ENCODE results near the gene ANKRD34C. TPM values are rescaled to one million over a fixed set of nuclear protein-coding genes. Genes with fewer than 3 reads are reported as not detected.
A peak's percentile ranks its signal among the peaks of the same experiment; 100 is the strongest.

The ANKRD34C gene
- total and polyA plus RNA-seq, 5 donors from 2014 or later, result not detected

DNA sequence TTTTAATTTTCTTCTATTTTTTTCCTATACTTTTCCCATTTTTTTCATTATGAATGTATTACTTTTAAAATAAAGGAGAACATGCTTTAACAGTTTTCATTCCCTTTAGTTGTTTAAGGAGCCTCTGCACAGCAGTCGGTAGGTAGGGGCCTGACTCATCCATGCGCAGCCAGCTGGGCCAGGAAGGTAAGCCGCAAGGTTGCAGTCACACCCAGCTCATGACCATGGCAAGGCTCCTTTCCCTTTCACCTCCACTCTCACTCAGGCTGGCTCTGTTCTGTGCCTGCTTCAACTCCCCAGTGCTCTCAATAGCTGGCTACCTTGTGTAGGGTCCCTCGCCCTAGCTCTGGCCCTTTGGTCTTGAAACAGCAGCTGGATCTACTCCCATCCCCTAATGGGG lies 17.4 kb upstream of the ANKRD34C start:
- ATAC-seq (ENCODE audit: low read depth in 2 of 2), result no peak
- peaks cover 5% of the 10 kb centered on the region for H3K27me3 ChIP-seq (ENCODE audit: control insufficient read depth, insufficient read depth, low read length)
- no peaks in the 10 kb centered on the region for H3K9me3 ChIP-seq (ENCODE audit: control insufficient read depth in 2 of 2, low read length in 2 of 2)
- H3K36me3 Mint-ChIP-seq, result no peaks in the 10 kb centered on the region
- no peaks in the 10 kb centered on the region for H3K4me1 ChIP-seq (ENCODE audit: control insufficient read depth, insufficient read depth, low read length, poor library complexity, severe bottlenecking)
- H3K4me3 ChIP-seq (ENCODE audit: low read depth, low read length), result no peak overlapping the region
- peaks cover 27% of the 10 kb centered on the region for H3K27me3 Mint-ChIP-seq
- no peak overlapping the region for H3K4me3 Mint-ChIP-seq
- H3K27ac ChIP-seq (ENCODE audit: insufficient read depth, low read length, poor library complexity, severe bottlenecking), result no peak overlapping the region
- no peaks in the 10 kb centered on the region for H3K36me3 ChIP-seq (ENCODE audit: control insufficient read depth, insufficient read depth, low read length)
- no peak for DNase-seq
- H3K4me1 Mint-ChIP-seq, result no peaks in the 10 kb centered on the region
- peaks cover 0 to 4% (median 0%) of the 10 kb centered on the region in 7 donors for H3K9me3 Mint-ChIP-seq
- H3K27ac Mint-ChIP-seq, result no peak overlapping the region

DNA sequence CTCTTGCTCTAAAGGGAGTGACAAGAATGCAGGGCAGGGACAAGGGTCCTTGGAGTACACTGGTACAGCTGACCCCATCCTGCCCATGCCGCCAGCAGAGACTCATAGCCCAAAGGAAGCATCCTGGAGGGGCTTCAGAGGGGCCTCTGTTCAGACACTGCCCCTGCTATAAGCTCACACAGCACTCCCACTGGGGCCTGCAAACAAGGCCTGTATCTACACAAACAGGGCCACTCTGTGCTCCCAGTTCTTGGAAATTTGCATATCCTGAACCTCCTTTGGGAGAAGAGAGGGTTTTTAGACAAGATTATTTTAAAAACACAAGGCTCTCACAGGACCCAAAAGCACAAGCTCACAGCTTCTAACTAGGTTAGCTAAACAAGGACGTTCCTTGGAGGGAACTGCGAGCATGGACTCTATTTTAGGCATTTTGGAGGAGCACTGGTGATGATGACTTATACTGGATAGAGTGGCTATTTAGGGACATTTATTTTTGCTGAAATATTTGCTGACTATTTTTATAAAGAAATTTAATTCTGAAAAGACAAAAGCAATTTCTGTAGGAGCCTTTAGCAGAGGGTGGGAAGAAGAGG lies 16.4 kb upstream of the ANKRD34C start:
- Mint-ChIP-seq H3K9me3 (peaks cover 0 to 4% (median 0%) of the 10 kb centered on the region in 7 donors), H3K27me3 (peaks cover 27% of the 10 kb centered on the region), H3K36me3 (no peaks in the 10 kb centered on the region), H3K27ac (no peak overlapping the region), H3K4me3 (no peak overlapping the region), H3K4me1 (no peaks in the 10 kb centered on the region)
- Histone ChIP-seq H3K27ac (ENCODE audit: insufficient read depth, low read length, poor library complexity, severe bottlenecking) (no peak overlapping the region), H3K36me3 (ENCODE audit: control insufficient read depth, insufficient read depth, low read length) (no peaks in the 10 kb centered on the region), H3K27me3 (ENCODE audit: control insufficient read depth, insufficient read depth, low read length) (peaks cover 5% of the 10 kb centered on the region), H3K4me1 (ENCODE audit: control insufficient read depth, insufficient read depth, low read length, poor library complexity, severe bottlenecking) (no peaks in the 10 kb centered on the region), H3K9me3 (ENCODE audit: control insufficient read depth in 2 of 2, low read length in 2 of 2) (no peaks in the 10 kb centered on the region), H3K4me3 (ENCODE audit: low read depth, low read length) (no peak overlapping the region)
- ATAC-seq (ENCODE audit: low read depth in 2 of 2) (no peak), DNase-seq (no peak)

DNA sequence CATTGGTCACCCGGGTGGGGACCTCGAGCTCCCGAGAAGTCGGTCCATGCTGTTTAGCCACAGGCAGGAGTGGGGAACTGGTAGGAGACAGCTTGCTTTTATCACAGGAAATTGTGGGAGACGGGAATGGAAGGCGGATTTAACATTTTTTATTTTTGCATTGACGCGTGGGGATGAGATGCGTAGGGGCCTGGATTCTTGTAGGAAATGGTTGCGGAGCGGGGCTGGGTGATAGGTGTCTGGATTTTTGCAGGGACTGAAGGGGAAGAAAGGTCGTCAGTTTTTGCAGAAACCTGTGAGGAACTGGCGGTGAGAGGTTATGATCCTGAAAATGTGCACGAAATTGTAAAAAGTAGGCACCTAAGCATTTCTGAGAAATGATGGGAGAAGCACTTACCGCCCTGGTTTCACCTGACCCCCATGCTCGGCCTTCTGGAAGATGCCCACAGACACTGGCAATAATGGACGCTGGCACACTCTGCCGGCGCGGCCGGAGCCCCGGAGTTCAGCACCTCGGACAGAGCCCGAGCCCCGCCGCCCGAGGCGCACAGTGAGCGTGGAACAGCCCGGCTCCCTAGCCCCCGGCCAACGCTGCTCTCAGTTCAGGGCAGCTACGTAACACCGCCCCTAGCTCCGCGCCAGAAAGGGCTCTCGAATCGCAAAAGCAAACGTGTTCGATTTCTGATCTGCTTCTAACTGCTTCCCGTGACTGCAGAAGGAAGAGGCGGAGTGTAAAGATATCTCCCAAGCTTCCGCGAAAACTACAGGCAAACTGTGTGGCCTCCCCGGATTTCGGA lies 928 bp downstream of the ANKRD34C start:
- peaks cover 60% of the 10 kb centered on the region for H3K27me3 Mint-ChIP-seq
- no peaks in the 10 kb centered on the region for H3K36me3 Mint-ChIP-seq
- no peak overlapping the region for H3K4me3 ChIP-seq (ENCODE audit: low read depth, low read length)

DNA sequence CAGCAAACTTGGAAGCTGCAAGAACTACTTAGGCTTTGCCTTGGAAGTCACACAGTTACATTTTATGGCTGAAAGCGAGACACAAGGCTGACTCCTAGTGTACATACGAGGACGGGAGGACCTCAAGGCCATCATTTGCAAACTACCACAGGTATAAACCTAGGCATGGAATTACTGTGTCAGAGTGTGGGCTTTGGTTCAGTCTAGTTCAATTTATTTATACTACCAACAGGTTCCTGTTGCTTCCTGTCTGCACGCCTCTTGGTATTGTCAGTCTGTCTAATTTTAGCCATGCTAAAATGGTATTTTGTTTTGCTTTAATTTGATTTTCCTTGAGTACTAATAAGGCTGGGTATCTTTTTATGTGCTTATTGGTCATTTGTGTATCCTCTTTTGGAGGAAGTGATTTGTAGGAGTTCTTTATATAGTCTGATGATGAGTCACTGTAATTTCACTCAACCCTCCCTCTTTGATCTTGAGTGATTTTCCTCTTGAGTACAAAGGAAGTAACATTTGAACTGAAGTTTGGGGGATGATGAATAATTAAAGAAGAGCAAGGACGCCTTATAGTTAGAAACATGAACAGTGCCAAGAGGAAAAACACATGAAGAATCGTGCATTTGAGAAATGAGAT lies 8.2 kb downstream of the ANKRD34C start:
- no peaks in the 10 kb centered on the region for H3K36me3 Mint-ChIP-seq
- ATAC-seq (ENCODE audit: low read depth in 2 of 2) (no peak), DNase-seq (peak in 1 of 3 donors; percentile 12)
- H3K27me3 Mint-ChIP-seq, result peaks cover 26% of the 10 kb centered on the region
- H3K36me3 ChIP-seq (ENCODE audit: control insufficient read depth, insufficient read depth, low read length), result no peaks in the 10 kb centered on the region
- H3K4me1 Mint-ChIP-seq, result peaks cover 0 to 6% (median 4%) of the 10 kb centered on the region in 4 donors
- H3K27ac Mint-ChIP-seq, result no peak overlapping the region
- H3K9me3 ChIP-seq (ENCODE audit: control insufficient read depth in 2 of 2, low read length in 2 of 2), result no peaks in the 10 kb centered on the region
- no peaks in the 10 kb centered on the region for H3K4me1 ChIP-seq (ENCODE audit: control insufficient read depth, insufficient read depth, low read length, poor library complexity, severe bottlenecking)
- H3K9me3 Mint-ChIP-seq, result peaks cover 0 to 1% (median 0%) of the 10 kb centered on the region in 7 donors
- no peak overlapping the region for H3K4me3 ChIP-seq (ENCODE audit: low read depth, low read length)
- H3K4me3 Mint-ChIP-seq, result no peak overlapping the region
- peaks cover 2% of the 10 kb centered on the region for H3K27me3 ChIP-seq (ENCODE audit: control insufficient read depth, insufficient read depth, low read length)
- no peak overlapping the region for H3K27ac ChIP-seq (ENCODE audit: insufficient read depth, low read length, poor library complexity, severe bottlenecking)

More for the DNA sequence above, 928 bp downstream of the ANKRD34C start:
- H3K4me3 Mint-ChIP-seq, result no peak overlapping the region
- peaks cover 0 to 3% (median 0%) of the 10 kb centered on the region in 4 donors for H3K4me1 Mint-ChIP-seq
- H3K9me3 Mint-ChIP-seq, result peaks cover 0 to 18% (median 2%) of the 10 kb centered on the region in 7 donors
- peak overlapping the region in 1 of 3 donors; percentile 84 for H3K27ac Mint-ChIP-seq
- ATAC-seq (ENCODE audit: low read depth in 2 of 2), result no peak
- Histone ChIP-seq H3K27me3 (ENCODE audit: control insufficient read depth, insufficient read depth, low read length) (peaks cover 29% of the 10 kb centered on the region), H3K9me3 (ENCODE audit: control insufficient read depth in 2 of 2, low read length in 2 of 2) (peaks cover 0 to 10% of the 10 kb centered on the region in 2 experiments), H3K36me3 (ENCODE audit: control insufficient read depth, insufficient read depth, low read length) (no peaks in the 10 kb centered on the region), H3K27ac (ENCODE audit: insufficient read depth, low read length, poor library complexity, severe bottlenecking) (no peak overlapping the region), H3K4me1 (ENCODE audit: control insufficient read depth, insufficient read depth, low read length, poor library complexity, severe bottlenecking) (peaks cover 2% of the 10 kb centered on the region)
- DNase-seq, result peak in 1 of 3 donors; percentile 8

DNA sequence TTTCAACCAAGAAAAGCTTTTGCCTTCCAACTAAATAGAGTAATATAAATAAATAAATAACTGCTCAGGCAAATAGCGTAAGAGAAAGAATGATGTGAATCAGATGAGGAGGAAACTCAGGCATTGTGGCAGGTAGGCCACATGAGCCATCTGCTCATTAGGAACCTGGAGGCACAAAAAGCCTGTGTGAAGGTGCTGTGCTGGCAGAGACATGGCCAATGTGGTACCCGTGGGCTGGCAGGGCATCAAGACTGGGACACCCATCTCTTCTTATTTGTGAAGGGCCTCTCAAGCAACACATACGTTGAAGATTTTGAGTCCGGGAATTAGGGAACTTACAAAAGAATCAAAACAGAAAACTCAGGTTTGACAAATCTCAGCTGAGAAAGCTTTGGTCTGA lies 9.5 kb downstream of the ANKRD34C start:
- H3K36me3 ChIP-seq (ENCODE audit: control insufficient read depth, insufficient read depth, low read length), result no peaks in the 10 kb centered on the region
- no peak overlapping the region for H3K4me3 ChIP-seq (ENCODE audit: low read depth, low read length)
- DNase-seq (no peak), ATAC-seq (ENCODE audit: low read depth in 2 of 2) (no peak)
- Mint-ChIP-seq H3K27ac (no peak overlapping the region), H3K4me3 (no peak overlapping the region), H3K36me3 (no peaks in the 10 kb centered on the region), H3K4me1 (peaks cover 0 to 6% (median 4%) of the 10 kb centered on the region in 4 donors), H3K9me3 (peaks cover 0 to 1% (median 0%) of the 10 kb centered on the region in 7 donors), H3K27me3 (peaks cover 16% of the 10 kb centered on the region)
- no peak overlapping the region for H3K27ac ChIP-seq (ENCODE audit: insufficient read depth, low read length, poor library complexity, severe bottlenecking)
- no peaks in the 10 kb centered on the region for H3K4me1 ChIP-seq (ENCODE audit: control insufficient read depth, insufficient read depth, low read length, poor library complexity, severe bottlenecking)
- peaks cover 3% of the 10 kb centered on the region for H3K27me3 ChIP-seq (ENCODE audit: control insufficient read depth, insufficient read depth, low read length)
- no peaks in the 10 kb centered on the region for H3K9me3 ChIP-seq (ENCODE audit: control insufficient read depth in 2 of 2, low read length in 2 of 2)

DNA sequence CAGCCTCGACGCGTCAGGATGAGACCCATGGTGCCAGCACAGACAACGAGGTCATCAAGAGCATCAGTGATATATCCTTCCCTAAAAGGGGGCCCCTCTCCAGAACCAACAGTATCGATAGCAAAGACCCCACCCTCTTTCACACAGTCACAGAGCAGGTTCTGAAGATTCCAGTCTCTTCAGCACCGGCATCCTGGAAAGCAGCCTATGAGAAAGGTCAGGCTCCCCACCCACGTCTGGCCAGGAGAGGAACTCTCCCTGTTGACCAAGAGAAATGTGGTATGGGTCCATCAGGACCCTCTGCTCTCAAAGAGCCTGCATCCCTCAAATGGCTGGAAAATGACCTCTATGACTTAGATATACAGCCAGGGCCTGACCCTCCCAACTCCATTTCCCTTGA lies 11.6 kb downstream of the ANKRD34C start:
- peaks cover 6% of the 10 kb centered on the region for H3K27me3 ChIP-seq (ENCODE audit: control insufficient read depth, insufficient read depth, low read length)
- DNase-seq, result no peak
- H3K9me3 ChIP-seq (ENCODE audit: control insufficient read depth in 2 of 2, low read length in 2 of 2), result no peaks in the 10 kb centered on the region
- Mint-ChIP-seq H3K27ac (no peak overlapping the region), H3K27me3 (peaks cover 12% of the 10 kb centered on the region), H3K4me1 (peaks cover 0 to 6% (median 4%) of the 10 kb centered on the region in 4 donors), H3K4me3 (no peak overlapping the region), H3K36me3 (no peaks in the 10 kb centered on the region), H3K9me3 (peaks cover 0 to 1% (median 0%) of the 10 kb centered on the region in 7 donors)
- no peak overlapping the region for H3K4me3 ChIP-seq (ENCODE audit: low read depth, low read length)
- no peaks in the 10 kb centered on the region for H3K4me1 ChIP-seq (ENCODE audit: control insufficient read depth, insufficient read depth, low read length, poor library complexity, severe bottlenecking)
- no peaks in the 10 kb centered on the region for H3K36me3 ChIP-seq (ENCODE audit: control insufficient read depth, insufficient read depth, low read length)
- no peak for ATAC-seq (ENCODE audit: low read depth in 2 of 2)
- no peak overlapping the region for H3K27ac ChIP-seq (ENCODE audit: insufficient read depth, low read length, poor library complexity, severe bottlenecking)

DNA sequence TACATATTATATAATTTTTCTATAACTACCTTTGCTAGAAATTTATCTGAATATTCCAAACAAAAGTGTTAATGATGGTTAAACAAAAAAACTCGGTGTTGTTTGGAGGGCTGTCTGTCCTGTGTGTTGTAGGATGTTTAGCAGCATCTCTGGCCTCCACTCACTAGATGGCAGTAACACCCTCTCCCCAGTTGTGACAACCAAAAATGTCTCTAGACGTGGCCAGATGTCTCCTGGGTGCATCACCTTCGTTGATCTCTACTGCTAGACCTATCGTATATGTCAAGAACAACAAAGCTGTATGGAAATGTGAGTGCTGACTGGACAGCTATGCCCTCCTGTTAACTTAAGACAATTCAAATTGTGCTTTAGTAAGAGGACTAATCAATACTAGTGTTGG lies 14.1 kb downstream of the ANKRD34C start:
- no peak overlapping the region for H3K27ac Mint-ChIP-seq
- no peak overlapping the region for H3K4me3 Mint-ChIP-seq
- Histone ChIP-seq H3K27me3 (ENCODE audit: control insufficient read depth, insufficient read depth, low read length) (peaks cover 12% of the 10 kb centered on the region), H3K36me3 (ENCODE audit: control insufficient read depth, insufficient read depth, low read length) (no peaks in the 10 kb centered on the region), H3K27ac (ENCODE audit: insufficient read depth, low read length, poor library complexity, severe bottlenecking) (no peak overlapping the region), H3K4me3 (ENCODE audit: low read depth, low read length) (no peak overlapping the region), H3K9me3 (ENCODE audit: control insufficient read depth in 2 of 2, low read length in 2 of 2) (no peaks in the 10 kb centered on the region), H3K4me1 (ENCODE audit: control insufficient read depth, insufficient read depth, low read length, poor library complexity, severe bottlenecking) (no peaks in the 10 kb centered on the region)
- peaks cover 30% of the 10 kb centered on the region for H3K27me3 Mint-ChIP-seq
- H3K4me1 Mint-ChIP-seq, result no peaks in the 10 kb centered on the region
- H3K9me3 Mint-ChIP-seq, result peaks cover 0 to 1% (median 0%) of the 10 kb centered on the region in 7 donors
- ATAC-seq (ENCODE audit: low read depth in 2 of 2) (no peak), DNase-seq (peak in 1 of 3 donors; percentile 12)
- no peaks in the 10 kb centered on the region for H3K36me3 Mint-ChIP-seq
